Immature natural killer cell (primary cell): ENCODE measurements around the gene OPA3. TPM values are rescaled to one million over a fixed set of nuclear protein-coding genes. Genes with fewer than 3 reads are reported as not detected.

Source experiments
- DNase-seq, 3 donors: peaks; one replicate each; pipeline ENCODE4 v3.0.0; 2022; ENCODE audit warnings: mixed read lengths in 1 of 3
- H3K27ac Mint-ChIP-seq, 6 donors: one replicate each; pipeline ENCODE4 v1.8.0; 2020; ENCODE audit warnings: mixed read lengths in 6 of 6, mild to moderate bottlenecking in 5 of 6, inconsistent platforms in 4 of 6, moderate library complexity in 3 of 6
- H3K27me3 Mint-ChIP-seq, 3 donors: one replicate each; pipeline ENCODE4 v1.8.0; 2020 to 2021; ENCODE audit warnings: low read depth in 3 of 3, mild to moderate bottlenecking in 3 of 3, mixed read lengths in 3 of 3, moderate library complexity in 3 of 3, inconsistent platforms in 1 of 3
- H3K36me3 Mint-ChIP-seq, 3 donors: one replicate each; pipeline ENCODE4 v1.8.0; 2020; ENCODE audit warnings: mixed read lengths in 3 of 3, inconsistent platforms in 2 of 3, mild to moderate bottlenecking in 2 of 3
- H3K4me1 Mint-ChIP-seq, 2 donors: one replicate each; pipeline ENCODE4 v1.8.0; 2020; ENCODE audit warnings: inconsistent platforms in 2 of 2, mild to moderate bottlenecking in 2 of 2, mixed read lengths in 2 of 2, moderate library complexity in 1 of 2
- H3K4me3 Mint-ChIP-seq, 5 donors: one replicate each; pipeline ENCODE4 v1.8.0; 2020; ENCODE audit warnings: mild to moderate bottlenecking in 5 of 5, mixed read lengths in 5 of 5, inconsistent platforms in 3 of 5, moderate library complexity in 3 of 5
- H3K9me3 Mint-ChIP-seq, 6 donors: one replicate each; pipeline ENCODE4 v1.8.0; 2020; ENCODE audit warnings: mild to moderate bottlenecking in 6 of 6, mixed read lengths in 6 of 6, inconsistent platforms in 4 of 6, moderate library complexity in 3 of 6
- polyA plus RNA-seq, 3 donors: library from polyadenylated mRNA; unstranded; fragments of 300-500 nt; fragmentation: Illumina TruSeq; gene quantifications; one replicate each; pipeline ENCODE4 v1.2.3, GENCODE V29; 2021

The OPA3 gene
- polyA plus RNA-seq, 3 donors from 2014 or later: 3.3 to 18.4 TPM; not detected in 1

GRCh38 chr19:45506989-45507871, 77.4 kb downstream of the OPA3 start, which contains the start of gene VASP:
VASP (plus strand) TSS chr19:45507479; CDS start chr19:45507772, 293 bp downstream.
- peak within 1 kb of the TSS; percentile 91 to 98 (median 96) for H3K27ac Mint-ChIP-seq
- H3K4me3 Mint-ChIP-seq: peak within 1 kb of the TSS; percentile 97 to 100 (median 99)
- no peaks in the 10 kb centered on the region for H3K9me3 Mint-ChIP-seq
- peak; percentile 88 to 91 (median 90) for DNase-seq
- H3K36me3 Mint-ChIP-seq: peaks cover 0 to 3% (median 0%) of the 10 kb centered on the region in 3 donors
- H3K27me3 Mint-ChIP-seq: peaks cover 8 to 15% (median 11%) of the 10 kb centered on the region in 3 donors
- peaks cover 42 to 50% of the 10 kb centered on the region in 2 donors for H3K4me1 Mint-ChIP-seq

- peak overlapping the region; percentile 91 to 98 (median 96) for H3K27ac Mint-ChIP-seq
- peak overlapping the region; percentile 87 to 99 (median 94) for H3K4me3 Mint-ChIP-seq
- peaks cover 0 to 3% (median 2%) of the 10 kb centered on the region in 3 donors for H3K36me3 Mint-ChIP-seq
- peak; percentile 96 to 97 (median 97) for DNase-seq
- no peaks in the 10 kb centered on the region for H3K9me3 Mint-ChIP-seq
- H3K4me1 Mint-ChIP-seq: peaks cover 35 to 43% of the 10 kb centered on the region in 2 donors
- H3K27me3 Mint-ChIP-seq: peaks cover 8 to 15% (median 11%) of the 10 kb centered on the region in 3 donors
Measured at GRCh38 chr19:45506246-45506988, 78.2 kb downstream of the OPA3 start.

- peak overlapping the region; percentile 86 to 94 (median 92) for H3K27ac Mint-ChIP-seq
- H3K9me3 Mint-ChIP-seq: no peaks in the 10 kb centered on the region
- no peak for DNase-seq
- H3K36me3 Mint-ChIP-seq: peaks cover 0 to 7% (median 6%) of the 10 kb centered on the region in 3 donors
- peaks cover 8 to 12% (median 11%) of the 10 kb centered on the region in 3 donors for H3K27me3 Mint-ChIP-seq
- H3K4me1 Mint-ChIP-seq: peaks cover 35 to 38% of the 10 kb centered on the region in 2 donors
- peak overlapping the region; percentile 71 to 82 (median 78) for H3K4me3 Mint-ChIP-seq
Measured at GRCh38 chr19:45505996-45506245, 78.7 kb downstream of the OPA3 start.

GRCh38 chr19:45505151-45505995, 79.2 kb downstream of the OPA3 start:
- H3K4me3 Mint-ChIP-seq: peak overlapping the region; percentile 71 to 82 (median 78)
- peaks cover 10 to 13% (median 12%) of the 10 kb centered on the region in 3 donors for H3K27me3 Mint-ChIP-seq
- peaks cover 0 to 7% (median 6%) of the 10 kb centered on the region in 3 donors for H3K36me3 Mint-ChIP-seq
- H3K4me1 Mint-ChIP-seq: peaks cover 32 to 33% of the 10 kb centered on the region in 2 donors
- no peaks in the 10 kb centered on the region for H3K9me3 Mint-ChIP-seq
- no peak for DNase-seq
- peak overlapping the region; percentile 86 to 94 (median 92) for H3K27ac Mint-ChIP-seq

GRCh38 chr19:45503909-45504308, 80.7 kb downstream of the OPA3 start:
- Mint-ChIP-seq H3K4me1 (peaks cover 27 to 28% of the 10 kb centered on the region in 2 donors), H3K9me3 (no peaks in the 10 kb centered on the region), H3K27ac (peak overlapping the region in 2 of 6 donors; percentile 20 to 41), H3K4me3 (no peak overlapping the region), H3K27me3 (peaks cover 10 to 15% (median 10%) of the 10 kb centered on the region in 3 donors), H3K36me3 (peaks cover 0 to 11% (median 10%) of the 10 kb centered on the region in 3 donors)
- no peak for DNase-seq

- Mint-ChIP-seq H3K4me1 (peaks cover 38% of the 10 kb centered on the region in 2 donors), H3K9me3 (no peaks in the 10 kb centered on the region), H3K36me3 (peaks cover 0 to 11% (median 10%) of the 10 kb centered on the region in 3 donors), H3K27ac (no peak overlapping the region), H3K4me3 (no peak overlapping the region), H3K27me3 (peaks cover 6 to 11% (median 8%) of the 10 kb centered on the region in 3 donors)
- DNase-seq: no peak
Measured at GRCh38 chr19:45502111-45502510, 82.5 kb downstream of the OPA3 start.

- no peak for DNase-seq
- Mint-ChIP-seq H3K4me3 (no peak overlapping the region), H3K36me3 (peaks cover 0 to 11% (median 10%) of the 10 kb centered on the region in 3 donors), H3K4me1 (peaks cover 41 to 42% of the 10 kb centered on the region in 2 donors), H3K27me3 (peaks cover 5 to 8% (median 7%) of the 10 kb centered on the region in 3 donors), H3K27ac (no peak overlapping the region), H3K9me3 (no peaks in the 10 kb centered on the region)
Measured at GRCh38 chr19:45501730-45502014, 82.9 kb downstream of the OPA3 start.

- H3K27me3 Mint-ChIP-seq: peaks cover 5 to 8% (median 5%) of the 10 kb centered on the region in 3 donors
- peak overlapping the region in 1 of 6 donors; percentile 69 for H3K27ac Mint-ChIP-seq
- H3K4me3 Mint-ChIP-seq: peak overlapping the region in 2 of 5 donors; percentile 36 to 38
- peaks cover 0 to 11% (median 10%) of the 10 kb centered on the region in 3 donors for H3K36me3 Mint-ChIP-seq
- peaks cover 39 to 40% of the 10 kb centered on the region in 2 donors for H3K4me1 Mint-ChIP-seq
- DNase-seq: no peak
- no peaks in the 10 kb centered on the region for H3K9me3 Mint-ChIP-seq
Measured at GRCh38 chr19:45500918-45501729, 83.5 kb downstream of the OPA3 start.

GRCh38 chr19:45499196-45500180, 85.1 kb downstream of the OPA3 start:
- Mint-ChIP-seq H3K4me3 (peak overlapping the region; percentile 53 to 73 (median 63)), H3K27ac (peak overlapping the region in 4 of 6 donors; percentile 12 to 92 (median 66)), H3K9me3 (no peaks in the 10 kb centered on the region), H3K4me1 (peaks cover 35 to 40% of the 10 kb centered on the region in 2 donors), H3K36me3 (peaks cover 0 to 11% (median 10%) of the 10 kb centered on the region in 3 donors), H3K27me3 (peaks cover 9 to 12% (median 11%) of the 10 kb centered on the region in 3 donors)
- DNase-seq: peak; percentile 46

- H3K4me3 Mint-ChIP-seq: peak within 1 kb of the TSS; percentile 83 to 97 (median 86)
- no peaks in the 10 kb centered on the region for H3K9me3 Mint-ChIP-seq
- peak; percentile 53 to 62 (median 54) for DNase-seq
- H3K36me3 Mint-ChIP-seq: peaks cover 0 to 11% (median 8%) of the 10 kb centered on the region in 3 donors
- H3K4me1 Mint-ChIP-seq: peaks cover 37 to 40% of the 10 kb centered on the region in 2 donors
- H3K27me3 Mint-ChIP-seq: peaks cover 9 to 12% (median 12%) of the 10 kb centered on the region in 3 donors
- H3K27ac Mint-ChIP-seq: peak within 1 kb of the TSS; percentile 12 to 92 (median 74)
Measured at GRCh38 chr19:45498411-45499195, 86.0 kb downstream of the OPA3 start, which contains the start of gene PPM1N. PPM1N (plus strand) TSS chr19:45498443; CDS start chr19:45498473, 30 bp downstream.

- no peak for DNase-seq
- peaks cover 9 to 16% (median 12%) of the 10 kb centered on the region in 3 donors for H3K27me3 Mint-ChIP-seq
- peaks cover 0 to 11% (median 8%) of the 10 kb centered on the region in 3 donors for H3K36me3 Mint-ChIP-seq
- no peaks in the 10 kb centered on the region for H3K9me3 Mint-ChIP-seq
- peak overlapping the region; percentile 75 to 88 (median 80) for H3K4me3 Mint-ChIP-seq
- H3K4me1 Mint-ChIP-seq: peaks cover 42 to 43% of the 10 kb centered on the region in 2 donors
- peak overlapping the region in 5 of 6 donors; percentile 64 to 80 (median 70) for H3K27ac Mint-ChIP-seq
Measured at GRCh38 chr19:45497791-45498190, 86.8 kb downstream of the OPA3 start.
